Cardiac ventricle fibroblast (primary cell): ENCODE measurements around the gene CST4. TPM values are rescaled to one million over a fixed set of nuclear protein-coding genes. Genes with fewer than 3 reads are reported as not detected.

Experiments
- total RNA-seq: library from RNA; depleted of rRNA; stranded (reverse); fragments of >200 nt; gene quantifications from 2 replicates; pipeline ENCODE4 v1.2.3, GENCODE V29; 2015

Gene CST4
- total RNA-seq = not detected in 2 replicates

DNA sequence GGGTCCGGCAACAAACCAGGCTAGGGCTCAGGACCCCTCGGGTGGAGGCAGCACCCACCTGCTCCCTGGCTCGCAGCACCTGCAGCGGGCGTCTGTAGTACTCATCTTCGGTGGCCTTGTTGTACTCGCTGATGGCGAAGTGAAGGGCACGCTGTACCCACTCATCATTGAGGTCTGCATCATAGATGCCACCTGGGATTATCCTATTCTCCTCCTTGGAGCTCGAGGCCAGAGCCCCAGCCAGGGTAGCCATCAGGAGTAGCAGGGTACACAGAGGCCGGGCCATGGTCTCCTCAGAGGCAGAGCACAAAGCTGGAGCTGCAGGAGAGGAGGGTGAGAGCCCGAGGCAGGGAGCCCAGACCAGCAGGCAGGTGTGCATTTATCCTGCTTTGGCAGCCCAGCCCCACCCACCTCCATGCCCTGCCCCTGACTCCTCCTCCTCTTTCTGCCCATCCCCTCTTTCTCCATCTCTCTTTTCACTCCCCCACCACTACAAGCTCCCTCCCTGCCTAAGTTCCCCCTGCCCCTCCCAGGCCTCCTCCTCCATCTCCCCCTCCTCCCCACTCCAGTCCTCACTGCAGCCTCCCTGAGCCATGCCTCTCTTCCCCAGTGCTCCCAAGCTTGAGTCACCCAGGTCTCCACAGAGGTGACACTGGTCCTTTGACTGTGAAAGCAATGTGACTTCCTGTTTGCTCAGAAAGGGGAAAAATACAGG is at the start of gene CST4:
Gene CST4 (minus strand): TSS at position 355 of the 715 bp plus-strand sequence. CDS start 69 bp downstream, at position 286.

DNA sequence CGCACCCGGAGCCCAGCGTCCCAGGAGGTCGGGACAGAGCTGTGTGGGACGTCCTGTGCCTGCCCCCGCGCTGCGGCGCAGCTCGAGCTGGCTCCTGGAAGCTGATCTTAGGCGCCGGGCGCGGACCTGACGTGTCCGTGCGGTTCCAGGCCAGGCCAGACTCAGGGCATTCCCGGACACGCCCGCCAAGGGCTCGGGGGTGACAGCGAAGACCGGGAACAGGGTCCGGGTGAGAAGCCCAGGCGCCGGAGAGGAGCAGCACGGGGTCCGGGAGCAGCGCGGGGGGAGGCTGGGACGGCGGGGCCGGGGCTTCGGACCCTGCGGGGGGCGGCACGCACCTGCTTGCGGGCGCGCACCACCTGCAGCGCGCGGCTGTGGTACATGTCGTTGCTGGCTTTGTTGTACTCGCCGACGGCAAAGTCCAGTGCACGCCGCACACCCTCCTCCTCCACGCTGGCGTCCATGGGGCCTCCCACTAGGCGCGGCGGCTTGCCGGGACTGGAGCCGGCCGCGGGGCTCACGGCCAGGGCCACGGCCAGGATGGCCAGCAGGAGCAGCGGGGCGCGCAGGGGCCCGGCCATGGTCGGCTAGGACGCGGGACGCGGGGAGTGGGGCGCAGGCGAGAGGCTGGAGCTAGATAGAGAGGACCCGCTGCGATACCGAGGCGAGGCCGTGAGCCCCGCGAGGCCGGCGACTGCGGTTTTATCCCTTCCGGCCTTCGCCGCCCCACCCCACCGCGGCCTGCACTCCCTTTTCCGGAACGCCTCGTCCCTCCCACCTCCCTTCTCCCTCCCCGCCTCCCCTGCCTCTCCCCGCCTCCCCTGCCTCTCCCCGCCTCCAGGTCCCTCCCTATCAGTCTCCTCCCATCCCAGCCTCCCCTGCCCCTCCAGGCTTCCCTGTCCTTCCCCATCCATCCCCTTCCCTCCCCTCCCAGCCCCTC is 51.3 kb downstream of the CST4 start, which contains the start of gene CST3:
Gene CST3 (minus strand): TSS at position 674 of the 940 bp plus-strand sequence. CDS start 93 bp downstream, at position 581.

Other genes with a start within 250 kb of the CST4 start
- gene CSTL1, start 249.4 kb downstream of the CST4 start, total RNA-seq = not detected in 2 replicates
- not detected in 2 replicates for gene CST11, start 236.2 kb downstream of the CST4 start, total RNA-seq
- gene CST8, start 197.9 kb downstream of the CST4 start, total RNA-seq = not detected in 2 replicates
- not detected in 2 replicates for gene CST9L, start 120.6 kb downstream of the CST4 start, total RNA-seq
- gene CST9, start 83.1 kb downstream of the CST4 start, total RNA-seq = not detected in 2 replicates
- gene CST3, start 51.1 kb downstream of the CST4 start, total RNA-seq = 3,122 and 3,177 TPM in 2 replicates
- gene CST1, start 61.9 kb upstream of the CST4 start, total RNA-seq = not detected in 2 replicates
- not detected in 2 replicates for gene CST2, start 137.7 kb upstream of the CST4 start, total RNA-seq
- not detected in 2 replicates for gene CST5, start 190.7 kb upstream of the CST4 start, total RNA-seq